Erythroblast (primary cell): ENCODE results near the gene PES1.

Experiments
- GATA1 ChIP-seq: IDR thresholded peaks from 2 replicates; pipeline ENCODE4 v1.6.1; 2011; ENCODE audit warnings: low read depth, mild to moderate bottlenecking, control low read depth, low read length, moderate library complexity
- POLR2A ChIP-seq: IDR thresholded peaks from 2 replicates; pipeline ENCODE4 v1.6.1; 2011; ENCODE audit warnings: mild to moderate bottlenecking, low read length

DNA sequence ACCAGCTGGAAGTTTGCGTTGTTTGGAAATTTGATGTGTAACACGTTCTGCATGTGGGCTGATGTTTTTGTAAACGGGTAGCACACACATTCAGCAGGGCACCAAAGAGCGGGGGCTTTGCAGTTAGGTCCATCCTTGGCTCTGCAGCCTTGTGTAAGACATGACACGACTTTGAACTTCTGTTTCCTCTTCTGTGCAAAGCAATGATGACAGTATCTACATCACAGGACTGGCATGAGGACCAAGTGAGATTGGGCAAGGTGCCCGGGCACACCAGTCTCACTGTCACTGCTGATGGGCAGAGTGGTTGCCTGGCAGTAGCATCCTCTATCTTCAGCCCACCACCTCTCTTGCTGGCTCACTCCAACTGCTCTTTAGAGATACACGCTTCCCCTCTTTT is 18.6 kb upstream of the PES1 start:
- TF ChIP-seq POLR2A (no peak), GATA1 (no peak)
